ENCODE measurements around the gene CDC42SE2.
"Not testable (repeated sequence)": the region's sequence is repeated elsewhere in the genome, so short reads cannot be mapped to it uniquely, and the experiment has no call there.

CDC42SE2 gene

DNA sequence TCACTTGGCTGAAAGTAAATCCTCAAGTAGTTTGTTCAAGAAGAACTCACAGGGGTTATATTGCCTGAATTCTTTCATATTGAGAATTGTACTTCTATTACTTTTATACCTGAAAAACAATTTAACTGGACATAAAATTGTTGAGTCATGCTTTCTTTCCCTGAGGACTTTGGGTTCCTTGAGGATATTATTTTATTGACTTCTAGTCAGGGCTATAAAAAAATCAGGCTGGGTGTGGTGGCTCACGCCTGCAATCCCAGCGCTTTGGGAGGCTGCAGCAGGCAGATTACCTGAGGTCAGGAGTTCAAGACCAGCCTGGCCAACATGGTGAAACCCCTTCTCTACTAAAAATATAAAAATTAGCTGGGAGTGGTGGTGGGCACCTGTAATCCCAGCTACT is 17.9 kb upstream of the CDC42SE2 start:
- no peak overlapping the region for H3K4me2 ChIP-seq (ENCODE audit: low read length)
- H3K27me3 ChIP-seq (ENCODE audit: control insufficient read depth, insufficient read depth, low read length), result no peaks in the 10 kb centered on the region
- H3K9ac ChIP-seq, result no peak overlapping the region
- H3K36me3 ChIP-seq (ENCODE audit: control insufficient read depth, insufficient read depth, low read length), result no peaks in the 10 kb centered on the region
- no peak overlapping the region for H2AFZ ChIP-seq
- H3K27ac ChIP-seq, result no peak overlapping the region
- no peaks in the 10 kb centered on the region for H3K4me1 ChIP-seq
- TF ChIP-seq, protein P1, sequence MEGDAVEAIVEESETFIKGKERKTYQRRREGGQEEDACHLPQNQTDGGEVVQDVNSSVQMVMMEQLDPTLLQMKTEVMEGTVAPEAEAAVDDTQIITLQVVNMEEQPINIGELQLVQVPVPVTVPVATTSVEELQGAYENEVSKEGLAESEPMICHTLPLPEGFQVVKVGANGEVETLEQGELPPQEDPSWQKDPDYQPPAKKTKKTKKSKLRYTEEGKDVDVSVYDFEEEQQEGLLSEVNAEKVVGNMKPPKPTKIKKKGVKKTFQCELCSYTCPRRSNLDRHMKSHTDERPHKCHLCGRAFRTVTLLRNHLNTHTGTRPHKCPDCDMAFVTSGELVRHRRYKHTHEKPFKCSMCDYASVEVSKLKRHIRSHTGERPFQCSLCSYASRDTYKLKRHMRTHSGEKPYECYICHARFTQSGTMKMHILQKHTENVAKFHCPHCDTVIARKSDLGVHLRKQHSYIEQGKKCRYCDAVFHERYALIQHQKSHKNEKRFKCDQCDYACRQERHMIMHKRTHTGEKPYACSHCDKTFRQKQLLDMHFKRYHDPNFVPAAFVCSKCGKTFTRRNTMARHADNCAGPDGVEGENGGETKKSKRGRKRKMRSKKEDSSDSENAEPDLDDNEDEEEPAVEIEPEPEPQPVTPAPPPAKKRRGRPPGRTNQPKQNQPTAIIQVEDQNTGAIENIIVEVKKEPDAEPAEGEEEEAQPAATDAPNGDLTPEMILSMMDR (IDR thresholded peaks at IDR 0.05), result no peak
- no peaks in the 10 kb centered on the region for H3K9me3 ChIP-seq (ENCODE audit: control insufficient read depth, low read length)
- no peak overlapping the region for H3K4me3 ChIP-seq (ENCODE audit: low read depth, low read length)
- H3K79me2 ChIP-seq, result no peaks in the 10 kb centered on the region

DNA sequence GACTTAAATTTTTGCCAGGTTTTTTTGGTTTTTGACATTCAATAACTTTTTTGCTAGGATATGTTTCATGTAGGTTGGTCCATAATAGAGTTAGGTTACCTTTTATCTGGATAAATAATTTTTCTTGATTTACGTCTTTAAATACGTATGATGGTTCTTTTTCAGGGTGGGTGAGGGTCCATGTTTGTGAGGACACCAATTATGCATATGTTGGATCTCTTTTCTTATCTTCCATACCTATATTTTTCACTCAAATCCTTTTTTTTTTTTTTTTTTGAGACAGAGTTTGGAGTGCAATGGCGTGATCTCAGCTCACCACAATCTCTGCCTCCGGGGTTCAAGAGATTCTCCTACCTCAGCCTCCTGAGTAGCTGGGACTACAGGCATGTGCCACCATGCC is 17.3 kb upstream of the CDC42SE2 start:
- Histone ChIP-seq H3K79me2 (no peaks in the 10 kb centered on the region), H3K36me3 (ENCODE audit: control insufficient read depth, insufficient read depth, low read length) (no peaks in the 10 kb centered on the region), H2AFZ (no peak overlapping the region), H3K9me3 (ENCODE audit: control insufficient read depth, low read length) (no peaks in the 10 kb centered on the region), H3K4me1 (no peaks in the 10 kb centered on the region), H3K4me2 (ENCODE audit: low read length) (no peak overlapping the region), H3K9ac (no peak overlapping the region), H3K27ac (no peak overlapping the region), H3K27me3 (ENCODE audit: control insufficient read depth, insufficient read depth, low read length) (no peaks in the 10 kb centered on the region), H3K4me3 (ENCODE audit: low read depth, low read length) (no peak overlapping the region)
- TF ChIP-seq, protein P1 (IDR thresholded peaks at IDR 0.05), result no peak

- no peaks in the 10 kb centered on the region for H3K4me1 ChIP-seq
- TF ChIP-seq, protein P1 (IDR thresholded peaks at IDR 0.05), result no peak
- no peak overlapping the region for H3K4me2 ChIP-seq (ENCODE audit: low read length)
- H3K27me3 ChIP-seq (ENCODE audit: control insufficient read depth, insufficient read depth, low read length), result no peaks in the 10 kb centered on the region
- H3K36me3 ChIP-seq (ENCODE audit: control insufficient read depth, insufficient read depth, low read length), result no peaks in the 10 kb centered on the region
- no peaks in the 10 kb centered on the region for H3K9me3 ChIP-seq (ENCODE audit: control insufficient read depth, low read length)
- no peak overlapping the region for H2AFZ ChIP-seq
- H3K9ac ChIP-seq, result no peak overlapping the region
- no peaks in the 10 kb centered on the region for H3K79me2 ChIP-seq
- H3K27ac ChIP-seq, result no peak overlapping the region
- H3K4me3 ChIP-seq (ENCODE audit: low read depth, low read length), result no peak overlapping the region
Measured at GRCh38 chr5:131250751-131251475, 12.9 kb upstream of the CDC42SE2 start.

- Histone ChIP-seq H3K9ac (no peak overlapping the region), H3K27me3 (ENCODE audit: control insufficient read depth, insufficient read depth, low read length) (no peaks in the 10 kb centered on the region), H3K79me2 (no peaks in the 10 kb centered on the region), H3K4me1 (no peaks in the 10 kb centered on the region), H3K4me3 (ENCODE audit: low read depth, low read length) (no peak overlapping the region), H2AFZ (peak overlapping the region; percentile 54), H3K4me2 (ENCODE audit: low read length) (no peak overlapping the region), H3K36me3 (ENCODE audit: control insufficient read depth, insufficient read depth, low read length) (no peaks in the 10 kb centered on the region), H3K9me3 (ENCODE audit: control insufficient read depth, low read length) (no peaks in the 10 kb centered on the region), H3K27ac (no peak overlapping the region)
- TF ChIP-seq, protein P1 (IDR thresholded peaks at IDR 0.05), result no peak
Measured at GRCh38 chr5:131252824-131253171, 11.1 kb upstream of the CDC42SE2 start.

DNA sequence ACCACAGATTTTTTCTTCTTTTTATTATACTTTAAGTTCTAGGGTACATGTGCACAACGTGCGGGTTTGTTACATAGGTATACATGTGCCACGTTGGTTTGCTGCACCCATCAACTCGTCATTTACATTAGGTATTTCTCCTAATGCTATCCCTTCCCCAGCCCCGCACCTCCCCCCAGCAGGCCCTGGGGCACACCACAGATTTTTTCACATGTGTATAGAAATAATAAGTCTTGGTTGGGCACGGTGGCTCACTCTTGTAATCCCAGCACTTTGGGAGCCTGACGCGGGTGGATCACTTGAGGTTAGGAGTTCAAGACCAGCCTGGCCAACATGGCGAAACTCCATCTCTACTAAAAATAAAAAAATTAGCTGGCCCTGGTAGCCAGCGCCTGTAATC is 9.8 kb upstream of the CDC42SE2 start:
- H3K4me3 ChIP-seq (ENCODE audit: low read depth, low read length); H3K36me3 ChIP-seq (ENCODE audit: control insufficient read depth, insufficient read depth, low read length); H3K27ac ChIP-seq; H3K9ac ChIP-seq; H3K27me3 ChIP-seq (ENCODE audit: control insufficient read depth, insufficient read depth, low read length); H3K4me1 ChIP-seq; H3K79me2 ChIP-seq; H2AFZ ChIP-seq; H3K4me2 ChIP-seq (ENCODE audit: low read length); H3K9me3 ChIP-seq (ENCODE audit: control insufficient read depth, low read length): not testable (repeated sequence)
